Activated T-helper 2 cell treated with anti-CD3 and anti-CD28 coated beads, Interferon-gamma antibody, Interleukin-2, Interleukin-4, amounts not matched to agents 10 μg/mL and 5 μg/mL and 100 μg/mL, durations not matched to agents 14 hours and 24 hours and 36 hours (primary cell): Measurements from ENCODE around the gene PAMR1. TPM values are rescaled to one million over a fixed set of nuclear protein-coding genes. Genes with fewer than 3 reads are reported as not detected.
"Not testable (repeated sequence)": the region's sequence is repeated elsewhere in the genome, so short reads cannot be mapped to it uniquely, and the experiment has no call there.

Experiments used
- DNase-seq: peaks from one replicate; pipeline ENCODE4 v3.0.0; 2021; ENCODE audit warnings: low spot score
- H3K27ac Mint-ChIP-seq: one replicate; pipeline ENCODE4 v1.8.0; 2021; ENCODE audit warnings: mixed read lengths
- H3K27me3 Mint-ChIP-seq: one replicate; pipeline ENCODE4 v1.8.0; 2021; ENCODE audit warnings: low read depth, mixed read lengths
- H3K36me3 Mint-ChIP-seq: one replicate; pipeline ENCODE4 v1.8.0; 2021; ENCODE audit warnings: low read depth, mixed read lengths
- H3K4me1 Mint-ChIP-seq: one replicate; pipeline ENCODE4 v1.8.0; 2021; ENCODE audit warnings: low read depth, mixed read lengths
- H3K4me3 Mint-ChIP-seq: one replicate; pipeline ENCODE4 v1.8.0; 2021; ENCODE audit warnings: low read depth, mild to moderate bottlenecking, moderate library complexity, mixed read lengths
- H3K9me3 Mint-ChIP-seq: one replicate; pipeline ENCODE4 v1.8.0; 2021; ENCODE audit warnings: mixed read lengths
- intact Hi-C: fragments of 100-400 bp; cut with micrococcal nuclease; formaldehyde crosslinking; loops from one replicate; pipeline ENCODE4 v1.15.1; 2023
- total RNA-seq: library from RNA; stranded (reverse); gene quantifications from 2 replicates; pipeline ENCODE4 v1.2.3, GENCODE V29; 2022

PAMR1 gene
- total RNA-seq, 1 donor from 2014 or later: not detected

GRCh38 chr11:35553831-35554230, 28.4 kb upstream of the PAMR1 start:
- Mint-ChIP-seq H3K4me1 (no peaks in the 10 kb centered on the region), H3K36me3 (no peaks in the 10 kb centered on the region), H3K9me3 (no peaks in the 10 kb centered on the region), H3K27ac (no peak overlapping the region), H3K4me3 (no peak overlapping the region), H3K27me3 (peaks cover 7% of the 10 kb centered on the region)
- no peak for DNase-seq
- intact Hi-C loops: no loop called here

- intact Hi-C loops: no loop called here
- peaks cover 7% of the 10 kb centered on the region for H3K27me3 Mint-ChIP-seq
- DNase-seq: no peak
- no peak overlapping the region for H3K27ac Mint-ChIP-seq
- H3K4me3 Mint-ChIP-seq: no peak overlapping the region
- no peaks in the 10 kb centered on the region for H3K9me3 Mint-ChIP-seq
- no peaks in the 10 kb centered on the region for H3K4me1 Mint-ChIP-seq
- H3K36me3 Mint-ChIP-seq: no peaks in the 10 kb centered on the region
Observed at GRCh38 chr11:35553021-35553420, 27.6 kb upstream of the PAMR1 start.

GRCh38 chr11:35552616-35553015, 27.2 kb upstream of the PAMR1 start:
- Mint-ChIP-seq H3K9me3 (no peaks in the 10 kb centered on the region), H3K27ac (no peak overlapping the region), H3K27me3 (peaks cover 7% of the 10 kb centered on the region)

GRCh38 chr11:35550374-35551036, 25.1 kb upstream of the PAMR1 start:
- no peak overlapping the region for H3K27ac Mint-ChIP-seq
- peaks cover 7% of the 10 kb centered on the region for H3K27me3 Mint-ChIP-seq
- H3K9me3 Mint-ChIP-seq: no peaks in the 10 kb centered on the region
- DNase-seq: no peak
- H3K4me3 Mint-ChIP-seq: no peak overlapping the region
- intact Hi-C loops: no loop called here
- H3K4me1 Mint-ChIP-seq: no peaks in the 10 kb centered on the region
- H3K36me3 Mint-ChIP-seq: no peaks in the 10 kb centered on the region

More at GRCh38 chr11:35552616-35553015, 27.2 kb upstream of the PAMR1 start:
- Mint-ChIP-seq H3K4me3 (no peak overlapping the region), H3K36me3 (no peaks in the 10 kb centered on the region), H3K4me1 (no peaks in the 10 kb centered on the region)
- intact Hi-C loops: no loop called here
- DNase-seq: no peak

- Mint-ChIP-seq H3K27ac (no peak overlapping the region), H3K9me3 (no peaks in the 10 kb centered on the region), H3K27me3 (peaks cover 7% of the 10 kb centered on the region), H3K36me3 (no peaks in the 10 kb centered on the region), H3K4me3 (no peak overlapping the region), H3K4me1 (no peaks in the 10 kb centered on the region)
- no peak for DNase-seq
- intact Hi-C loops: no loop called here
Observed at GRCh38 chr11:35549787-35550186, 24.4 kb upstream of the PAMR1 start.

- Mint-ChIP-seq H3K27me3 (peaks cover 4% of the 10 kb centered on the region), H3K27ac (no peak overlapping the region), H3K36me3 (no peaks in the 10 kb centered on the region), H3K9me3 (no peaks in the 10 kb centered on the region), H3K4me3 (no peak overlapping the region), H3K4me1 (no peaks in the 10 kb centered on the region)
- intact Hi-C loops: no loop called here
- DNase-seq: no peak
Observed at GRCh38 chr11:35548925-35549561, 23.6 kb upstream of the PAMR1 start.

- H3K9me3 Mint-ChIP-seq, H3K4me3 Mint-ChIP-seq, H3K36me3 Mint-ChIP-seq, DNase-seq, H3K4me1 Mint-ChIP-seq, H3K27me3 Mint-ChIP-seq, H3K27ac Mint-ChIP-seq, intact Hi-C loops: not testable (repeated sequence)
Observed at GRCh38 chr11:35547995-35548394, 22.6 kb upstream of the PAMR1 start.

GRCh38 chr11:35546317-35546716, 20.9 kb upstream of the PAMR1 start:
- no peak for DNase-seq
- no peaks in the 10 kb centered on the region for H3K9me3 Mint-ChIP-seq
- H3K4me3 Mint-ChIP-seq: no peak overlapping the region
- no peak overlapping the region for H3K27ac Mint-ChIP-seq
- H3K27me3 Mint-ChIP-seq: peaks cover 4% of the 10 kb centered on the region
- H3K4me1 Mint-ChIP-seq: no peaks in the 10 kb centered on the region
- H3K36me3 Mint-ChIP-seq: no peaks in the 10 kb centered on the region
- intact Hi-C loops: no loop called here

- H3K9me3 Mint-ChIP-seq: no peaks in the 10 kb centered on the region
- no peak for DNase-seq
- no peak overlapping the region for H3K27ac Mint-ChIP-seq
- intact Hi-C loops: no loop called here
- H3K4me1 Mint-ChIP-seq: no peaks in the 10 kb centered on the region
- H3K4me3 Mint-ChIP-seq: no peak overlapping the region
- peaks cover 3% of the 10 kb centered on the region for H3K27me3 Mint-ChIP-seq
- H3K36me3 Mint-ChIP-seq: no peaks in the 10 kb centered on the region
Observed at GRCh38 chr11:35545391-35546003, 20.1 kb upstream of the PAMR1 start.

GRCh38 chr11:35543481-35543880, 18.1 kb upstream of the PAMR1 start:
- intact Hi-C loops: no loop called here
- H3K27ac Mint-ChIP-seq: no peak overlapping the region
- H3K36me3 Mint-ChIP-seq: no peaks in the 10 kb centered on the region
- H3K4me3 Mint-ChIP-seq: no peak overlapping the region
- no peaks in the 10 kb centered on the region for H3K27me3 Mint-ChIP-seq
- no peak for DNase-seq
- H3K4me1 Mint-ChIP-seq: no peaks in the 10 kb centered on the region
- no peaks in the 10 kb centered on the region for H3K9me3 Mint-ChIP-seq

GRCh38 chr11:35541621-35542375, 16.4 kb upstream of the PAMR1 start:
- no peak for DNase-seq
- H3K36me3 Mint-ChIP-seq: no peaks in the 10 kb centered on the region
- H3K9me3 Mint-ChIP-seq: no peaks in the 10 kb centered on the region
- H3K4me1 Mint-ChIP-seq: no peaks in the 10 kb centered on the region
- H3K27me3 Mint-ChIP-seq: no peaks in the 10 kb centered on the region
- intact Hi-C loops: no loop called here
- no peak overlapping the region for H3K4me3 Mint-ChIP-seq
- no peak overlapping the region for H3K27ac Mint-ChIP-seq

GRCh38 chr11:35540526-35540925, 15.1 kb upstream of the PAMR1 start:
- Mint-ChIP-seq H3K27me3 (no peaks in the 10 kb centered on the region), H3K4me3 (no peak overlapping the region), H3K27ac (no peak overlapping the region), H3K9me3 (no peaks in the 10 kb centered on the region), H3K36me3 (no peaks in the 10 kb centered on the region), H3K4me1 (no peaks in the 10 kb centered on the region)
- DNase-seq: no peak
- intact Hi-C loops: no loop called here

- DNase-seq: no peak
- H3K36me3 Mint-ChIP-seq: no peaks in the 10 kb centered on the region
- H3K27ac Mint-ChIP-seq: no peak overlapping the region
- intact Hi-C loops: no loop called here
- no peak overlapping the region for H3K4me3 Mint-ChIP-seq
- H3K9me3 Mint-ChIP-seq: no peaks in the 10 kb centered on the region
- H3K27me3 Mint-ChIP-seq: no peaks in the 10 kb centered on the region
- no peaks in the 10 kb centered on the region for H3K4me1 Mint-ChIP-seq
Observed at GRCh38 chr11:35539781-35540281, 14.4 kb upstream of the PAMR1 start.
